Measurements from ENCODE around the gene LEFTY1.

Gene LEFTY1

GRCh38 chr1:225873281-225873850 is 15.6 kb downstream of the LEFTY1 start:
- 93 to 94% methylated on average over 10 of the region's 10 CpGs for whole genome bisulfite sequencing, 2 experiments
- Histone ChIP-seq H3K4me1 (ENCODE audit: control insufficient read depth, insufficient read depth, low read length) (peaks cover 4% of the 10 kb centered on the region), H3K36me3 (ENCODE audit: control insufficient read depth, insufficient read depth, low read length) (no peaks in the 10 kb centered on the region), H3K27me3 (ENCODE audit: control insufficient read depth, insufficient read depth, low read length, poor library complexity, severe bottlenecking) (no peaks in the 10 kb centered on the region), H3K4me3 (ENCODE audit: insufficient read depth, low read depth, low read length) (no peak overlapping the region), H3K27ac (ENCODE audit: insufficient read depth, low read depth, low read length, poor library complexity, severe bottlenecking) (no peak overlapping the region), H3K9me3 (ENCODE audit: control insufficient read depth, low read length) (no peaks in the 10 kb centered on the region)

- WGBS, 2 experiments, result 89 to 95% methylated on average over 3 of the region's 3 CpGs
These were observed 16.9 kb downstream of the LEFTY1 start for GRCh38 chr1:225872075-225872430.

GRCh38 chr1:225871359-225872074 is 17.4 kb downstream of the LEFTY1 start:
- Histone ChIP-seq H3K27ac (ENCODE audit: insufficient read depth, low read depth, low read length, poor library complexity, severe bottlenecking) (no peak overlapping the region), H3K36me3 (ENCODE audit: control insufficient read depth, insufficient read depth, low read length) (no peaks in the 10 kb centered on the region), H3K4me1 (ENCODE audit: control insufficient read depth, insufficient read depth, low read length) (peaks cover 4% of the 10 kb centered on the region), H3K9me3 (ENCODE audit: control insufficient read depth, low read length) (no peaks in the 10 kb centered on the region), H3K4me3 (ENCODE audit: insufficient read depth, low read depth, low read length) (no peak overlapping the region), H3K27me3 (ENCODE audit: control insufficient read depth, insufficient read depth, low read length, poor library complexity, severe bottlenecking) (no peaks in the 10 kb centered on the region)
- WGBS, 2 experiments, result 72 to 73% methylated on average over 8 to 11 of the region's 11 CpGs

More at GRCh38 chr1:225872075-225872430, 16.9 kb downstream of the LEFTY1 start:
- H3K4me3 ChIP-seq (ENCODE audit: insufficient read depth, low read depth, low read length), result no peak overlapping the region
- no peaks in the 10 kb centered on the region for H3K36me3 ChIP-seq (ENCODE audit: control insufficient read depth, insufficient read depth, low read length)
- no peaks in the 10 kb centered on the region for H3K27me3 ChIP-seq (ENCODE audit: control insufficient read depth, insufficient read depth, low read length, poor library complexity, severe bottlenecking)
- no peak overlapping the region for H3K27ac ChIP-seq (ENCODE audit: insufficient read depth, low read depth, low read length, poor library complexity, severe bottlenecking)
- no peaks in the 10 kb centered on the region for H3K9me3 ChIP-seq (ENCODE audit: control insufficient read depth, low read length)
- peaks cover 4% of the 10 kb centered on the region for H3K4me1 ChIP-seq (ENCODE audit: control insufficient read depth, insufficient read depth, low read length)

DNA sequence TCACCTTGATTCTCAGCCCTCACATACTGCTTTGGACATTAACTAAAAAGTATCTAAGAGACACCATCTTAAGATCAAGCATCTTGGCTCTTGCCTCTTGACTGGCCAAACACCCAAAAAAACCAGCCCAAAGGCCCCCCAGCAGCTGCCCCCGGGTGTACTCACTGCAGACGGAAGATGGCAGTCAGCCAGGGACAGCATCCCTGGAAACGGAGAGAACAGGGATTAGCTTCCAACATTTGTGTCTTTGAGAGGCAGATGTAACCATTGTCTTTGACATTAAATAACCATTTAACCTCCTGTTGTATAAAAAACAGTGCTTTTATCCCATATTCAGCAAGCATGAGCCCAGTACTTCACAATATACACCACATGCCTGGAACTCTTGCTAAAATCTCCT is 18.0 kb downstream of the LEFTY1 start:
- 67 to 82% methylated on average over 3 of the region's 3 CpGs for WGBS, 2 experiments
- Histone ChIP-seq H3K36me3 (ENCODE audit: control insufficient read depth, insufficient read depth, low read length) (no peaks in the 10 kb centered on the region), H3K27me3 (ENCODE audit: control insufficient read depth, insufficient read depth, low read length, poor library complexity, severe bottlenecking) (no peaks in the 10 kb centered on the region)

GRCh38 chr1:225868631-225869330 is 20.2 kb downstream of the LEFTY1 start:
- Histone ChIP-seq H3K27me3 (ENCODE audit: control insufficient read depth, insufficient read depth, low read length, poor library complexity, severe bottlenecking) (no peaks in the 10 kb centered on the region), H3K4me3 (ENCODE audit: insufficient read depth, low read depth, low read length) (no peak overlapping the region), H3K27ac (ENCODE audit: insufficient read depth, low read depth, low read length, poor library complexity, severe bottlenecking) (no peak overlapping the region), H3K9me3 (ENCODE audit: control insufficient read depth, low read length) (no peaks in the 10 kb centered on the region), H3K4me1 (ENCODE audit: control insufficient read depth, insufficient read depth, low read length) (peaks cover 4% of the 10 kb centered on the region), H3K36me3 (ENCODE audit: control insufficient read depth, insufficient read depth, low read length) (no peaks in the 10 kb centered on the region)
- WGBS, 2 experiments, result 87 to 90% methylated on average over 8 of the region's 8 CpGs

More for the DNA sequence above, 18.0 kb downstream of the LEFTY1 start:
- Histone ChIP-seq H3K27ac (ENCODE audit: insufficient read depth, low read depth, low read length, poor library complexity, severe bottlenecking) (no peak overlapping the region), H3K4me3 (ENCODE audit: insufficient read depth, low read depth, low read length) (no peak overlapping the region), H3K9me3 (ENCODE audit: control insufficient read depth, low read length) (no peaks in the 10 kb centered on the region), H3K4me1 (ENCODE audit: control insufficient read depth, insufficient read depth, low read length) (peaks cover 4% of the 10 kb centered on the region)

GRCh38 chr1:225866981-225867380 is 22.0 kb downstream of the LEFTY1 start:
- Histone ChIP-seq H3K9me3 (ENCODE audit: control insufficient read depth, low read length) (no peaks in the 10 kb centered on the region), H3K27ac (ENCODE audit: insufficient read depth, low read depth, low read length, poor library complexity, severe bottlenecking) (no peak overlapping the region), H3K27me3 (ENCODE audit: control insufficient read depth, insufficient read depth, low read length, poor library complexity, severe bottlenecking) (no peaks in the 10 kb centered on the region), H3K4me3 (ENCODE audit: insufficient read depth, low read depth, low read length) (no peak overlapping the region), H3K4me1 (ENCODE audit: control insufficient read depth, insufficient read depth, low read length) (peaks cover 4% of the 10 kb centered on the region), H3K36me3 (ENCODE audit: control insufficient read depth, insufficient read depth, low read length) (no peaks in the 10 kb centered on the region)
- WGBS, 2 experiments, result 74% methylated on average over 6 of the region's 6 CpGs

- Histone ChIP-seq H3K27me3 (ENCODE audit: control insufficient read depth, insufficient read depth, low read length, poor library complexity, severe bottlenecking) (no peaks in the 10 kb centered on the region), H3K36me3 (ENCODE audit: control insufficient read depth, insufficient read depth, low read length) (no peaks in the 10 kb centered on the region), H3K9me3 (ENCODE audit: control insufficient read depth, low read length) (no peaks in the 10 kb centered on the region), H3K4me1 (ENCODE audit: control insufficient read depth, insufficient read depth, low read length) (peaks cover 3% of the 10 kb centered on the region), H3K4me3 (ENCODE audit: insufficient read depth, low read depth, low read length) (no peak overlapping the region), H3K27ac (ENCODE audit: insufficient read depth, low read depth, low read length, poor library complexity, severe bottlenecking) (no peak overlapping the region)
- 85 to 86% methylated on average over 8 of the region's 8 CpGs for WGBS, 2 experiments
These were observed 22.7 kb downstream of the LEFTY1 start for GRCh38 chr1:225866061-225866837.

- H3K36me3 ChIP-seq (ENCODE audit: control insufficient read depth, insufficient read depth, low read length), result no peaks in the 10 kb centered on the region
- H3K4me3 ChIP-seq (ENCODE audit: insufficient read depth, low read depth, low read length), result no peak overlapping the region
- 96% methylated on average over 13 of the region's 13 CpGs for WGBS, 2 experiments
- no peak overlapping the region for H3K27ac ChIP-seq (ENCODE audit: insufficient read depth, low read depth, low read length, poor library complexity, severe bottlenecking)
- H3K27me3 ChIP-seq (ENCODE audit: control insufficient read depth, insufficient read depth, low read length, poor library complexity, severe bottlenecking), result no peaks in the 10 kb centered on the region
- H3K9me3 ChIP-seq (ENCODE audit: control insufficient read depth, low read length), result no peaks in the 10 kb centered on the region
- H3K4me1 ChIP-seq (ENCODE audit: control insufficient read depth, insufficient read depth, low read length), result no peaks in the 10 kb centered on the region
These were observed 23.4 kb downstream of the LEFTY1 start for GRCh38 chr1:225865514-225865913.

DNA sequence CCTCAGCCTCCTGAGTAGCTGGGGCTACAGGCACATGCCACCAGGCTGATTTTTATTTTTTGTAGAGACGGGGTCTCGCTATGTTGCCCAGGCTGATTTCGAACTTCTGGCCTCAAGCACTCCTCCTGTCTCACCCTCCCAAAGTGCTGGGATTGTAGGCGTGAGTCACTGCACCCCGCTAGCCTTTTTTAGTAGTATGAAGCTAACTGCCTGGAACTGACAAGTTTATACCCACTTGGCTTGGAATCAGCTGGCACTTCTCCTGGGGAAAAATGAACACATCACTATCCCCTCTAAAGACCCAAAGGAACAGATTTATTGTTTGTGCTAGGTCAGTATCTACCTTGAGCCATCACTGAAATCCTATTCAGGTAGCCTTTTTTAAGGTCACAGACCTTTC is 25.8 kb downstream of the LEFTY1 start:
- Histone ChIP-seq H3K27me3 (ENCODE audit: control insufficient read depth, insufficient read depth, low read length, poor library complexity, severe bottlenecking) (no peaks in the 10 kb centered on the region), H3K9me3 (ENCODE audit: control insufficient read depth, low read length) (no peaks in the 10 kb centered on the region), H3K4me3 (ENCODE audit: insufficient read depth, low read depth, low read length) (no peak overlapping the region), H3K27ac (ENCODE audit: insufficient read depth, low read depth, low read length, poor library complexity, severe bottlenecking) (no peak overlapping the region), H3K36me3 (ENCODE audit: control insufficient read depth, insufficient read depth, low read length) (no peaks in the 10 kb centered on the region), H3K4me1 (ENCODE audit: control insufficient read depth, insufficient read depth, low read length) (no peaks in the 10 kb centered on the region)
- WGBS, 2 experiments, result 93% methylated on average over 5 of the region's 5 CpGs

GRCh38 chr1:225862581-225862950 is 26.4 kb downstream of the LEFTY1 start:
- Histone ChIP-seq H3K4me1 (ENCODE audit: control insufficient read depth, insufficient read depth, low read length) (no peaks in the 10 kb centered on the region), H3K36me3 (ENCODE audit: control insufficient read depth, insufficient read depth, low read length) (no peaks in the 10 kb centered on the region), H3K27ac (ENCODE audit: insufficient read depth, low read depth, low read length, poor library complexity, severe bottlenecking) (no peak overlapping the region), H3K27me3 (ENCODE audit: control insufficient read depth, insufficient read depth, low read length, poor library complexity, severe bottlenecking) (no peaks in the 10 kb centered on the region), H3K4me3 (ENCODE audit: insufficient read depth, low read depth, low read length) (no peak overlapping the region), H3K9me3 (ENCODE audit: control insufficient read depth, low read length) (no peaks in the 10 kb centered on the region)
- WGBS, 2 experiments, result 92 to 94% methylated on average over 13 of the region's 13 CpGs
